Measurements from ENCODE around the gene NXF1.
A peak's percentile ranks its signal among the peaks of the same experiment; 100 is the strongest.
"Not testable (repeated sequence)": the region's sequence is repeated elsewhere in the genome, so short reads cannot be mapped to it uniquely, and the experiment has no call there.

Gene NXF1

GRCh38 chr11:62832336-62833234, 27.3 kb upstream of the NXF1 start, which contains the start of gene TEX54:
Gene TEX54, minus strand, starts transcription at chr11:62832841.
- DNase-seq (ENCODE audit: extremely low read depth in 1 of 2, low read depth in 1 of 2), result no peak

GRCh38 chr11:62831520-62832335, 26.5 kb upstream of the NXF1 start, which contains the start of gene STX5:
Gene STX5, minus strand, starts transcription at chr11:62832051. Its CDS starts 808 bp downstream, at chr11:62831243.
- peak; percentile 98 to 99 for DNase-seq (ENCODE audit: extremely low read depth in 1 of 2, low read depth in 1 of 2)

DNA sequence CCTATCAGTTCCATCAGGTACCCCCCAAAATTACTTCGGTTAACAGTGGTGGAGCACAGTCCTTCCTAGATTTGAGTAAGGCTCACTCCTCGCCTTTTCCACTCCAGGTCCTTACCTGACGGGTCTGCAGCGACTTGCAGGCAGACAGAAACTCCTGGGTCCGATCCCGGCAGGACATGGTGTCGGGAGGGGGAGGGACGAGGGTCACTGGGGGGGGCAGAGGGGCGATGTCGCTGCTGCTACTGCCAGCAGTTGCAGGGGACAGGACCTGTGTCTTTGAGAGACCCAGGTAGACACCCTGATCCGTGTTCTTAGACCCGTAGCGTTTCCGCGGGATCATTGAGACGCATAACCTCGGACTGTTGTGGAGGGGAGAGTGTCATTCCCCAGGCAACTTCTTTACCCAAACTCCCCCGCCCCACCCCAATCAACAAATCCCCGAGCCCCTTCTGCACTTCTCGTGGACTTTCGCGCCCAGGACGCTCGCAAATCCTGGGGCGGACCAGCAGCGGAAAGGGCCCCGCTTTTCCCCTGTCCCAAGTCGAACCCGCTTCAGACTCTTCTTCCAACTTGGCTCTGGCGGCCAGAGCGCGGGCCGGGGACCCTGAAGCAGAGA, 25.8 kb upstream of the NXF1 start:
- no peak for DNase-seq (ENCODE audit: extremely low read depth in 1 of 2, low read depth in 1 of 2)

DNA sequence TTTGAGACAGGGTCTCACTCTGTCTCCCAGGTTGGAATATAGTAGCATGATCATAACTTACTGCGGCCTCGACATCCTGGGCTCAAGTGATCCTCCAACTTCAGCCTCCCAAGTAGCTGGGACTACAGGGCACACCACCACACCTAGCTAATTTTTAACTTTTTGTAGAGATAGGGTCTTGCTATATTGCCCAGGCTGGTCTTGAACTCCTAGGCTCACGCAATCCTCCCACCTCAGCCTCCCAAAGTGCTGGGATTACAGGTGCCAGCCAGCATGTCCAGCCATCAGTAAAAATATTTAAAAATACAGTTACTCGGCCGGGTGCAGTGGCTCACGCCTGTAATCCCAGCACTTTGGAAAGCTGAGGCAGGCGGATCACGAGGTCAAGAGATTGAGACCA, 22.9 kb upstream of the NXF1 start:
- DNase-seq (ENCODE audit: extremely low read depth in 1 of 2, low read depth in 1 of 2), result not testable (repeated sequence)

- no peak for DNase-seq (ENCODE audit: extremely low read depth in 1 of 2, low read depth in 1 of 2)
Observed at GRCh38 chr11:62823677-62824076, 18.4 kb upstream of the NXF1 start.

DNA sequence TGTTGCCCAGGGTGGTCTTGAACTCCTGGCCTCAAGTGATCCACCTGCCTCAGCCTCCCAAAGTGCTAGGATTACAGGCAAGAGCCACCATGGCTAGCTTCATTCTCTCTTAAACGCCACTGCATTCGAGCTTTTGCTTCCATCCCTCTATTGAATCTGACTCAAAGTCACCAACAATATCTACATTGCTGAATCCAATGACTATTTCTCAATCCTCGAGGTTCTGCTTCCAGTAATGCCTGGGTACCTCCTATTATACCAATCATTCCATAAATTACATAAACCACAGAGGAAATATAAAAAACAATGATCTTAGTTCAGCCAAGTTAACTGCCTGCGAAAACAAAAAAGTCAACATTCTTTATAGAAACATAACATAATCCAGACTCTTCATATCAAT, 11.9 kb upstream of the NXF1 start:
- no peak for DNase-seq (ENCODE audit: extremely low read depth in 1 of 2, low read depth in 1 of 2)

GRCh38 chr11:62816557-62816956, 11.3 kb upstream of the NXF1 start:
- DNase-seq (ENCODE audit: extremely low read depth in 1 of 2, low read depth in 1 of 2), result no peak

GRCh38 chr11:62811659-62812058, 6.4 kb upstream of the NXF1 start:
- DNase-seq (ENCODE audit: extremely low read depth in 1 of 2, low read depth in 1 of 2), result no peak

DNA sequence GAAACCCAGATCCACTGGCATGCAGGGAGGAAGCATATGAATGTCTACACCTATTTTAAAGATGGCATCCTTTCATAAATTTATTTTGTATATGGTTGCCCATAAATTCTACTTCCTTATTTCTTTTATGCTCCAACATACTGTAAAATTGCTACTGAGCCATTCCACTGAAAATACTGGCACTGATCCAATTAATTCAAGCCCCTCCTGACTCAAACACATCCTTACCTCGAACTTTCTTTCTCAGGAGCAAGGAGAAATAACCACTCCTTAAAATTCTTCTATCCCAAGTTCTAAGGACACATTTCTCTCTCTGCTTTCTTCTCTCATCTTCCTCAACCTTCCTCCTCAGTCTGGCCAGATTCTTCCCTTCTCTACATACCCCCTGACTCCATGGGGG, 5.5 kb upstream of the NXF1 start:
- no peak for DNase-seq (ENCODE audit: extremely low read depth in 1 of 2, low read depth in 1 of 2)

- DNase-seq (ENCODE audit: extremely low read depth in 1 of 2, low read depth in 1 of 2), result no peak
Observed at GRCh38 chr11:62806611-62807121, 1.4 kb upstream of the NXF1 start.

- DNase-seq (ENCODE audit: extremely low read depth in 1 of 2, low read depth in 1 of 2), result no peak
Observed at GRCh38 chr11:62805961-62806441, 761 bp upstream of the NXF1 start.

DNA sequence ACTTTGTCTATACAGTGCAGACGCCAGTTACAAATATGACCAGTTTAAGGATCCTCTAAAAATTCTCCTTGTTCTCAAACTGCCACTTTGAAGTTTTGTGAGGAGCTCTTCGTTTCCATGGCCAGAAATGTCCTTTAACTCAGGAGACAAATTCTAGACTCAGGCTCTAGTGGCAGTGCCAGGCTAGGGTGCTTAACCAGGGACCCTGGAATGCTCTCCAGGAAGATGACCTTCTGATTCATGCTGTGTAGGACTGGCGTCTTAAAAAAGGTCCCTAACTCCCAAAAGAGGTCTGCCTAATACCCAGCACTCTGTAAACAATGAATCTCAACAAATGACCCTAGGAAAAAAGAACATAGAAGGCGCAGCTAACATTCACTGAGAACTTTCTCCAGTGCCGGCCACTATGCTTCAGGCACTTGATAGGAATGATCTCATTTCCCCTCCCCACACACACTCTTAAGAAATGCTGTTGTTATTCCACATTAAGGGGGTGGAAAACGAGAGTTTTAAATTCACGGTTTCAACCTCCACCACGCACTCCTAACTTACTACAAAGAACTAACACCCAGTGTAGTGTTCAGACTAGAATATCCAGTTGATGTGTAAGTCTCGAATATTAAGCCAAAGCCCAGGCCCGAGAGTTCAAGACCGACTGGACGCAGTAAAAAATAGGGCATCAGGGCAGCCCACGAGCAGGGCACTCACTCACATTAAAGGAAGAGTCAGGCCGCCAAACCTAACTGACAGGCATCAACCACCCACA, 747 bp downstream of the NXF1 start:
- no peak for DNase-seq (ENCODE audit: extremely low read depth in 1 of 2, low read depth in 1 of 2)

- no peak for DNase-seq (ENCODE audit: extremely low read depth in 1 of 2, low read depth in 1 of 2)
Observed at GRCh38 chr11:62801071-62801470, 4.2 kb downstream of the NXF1 start.

DNA sequence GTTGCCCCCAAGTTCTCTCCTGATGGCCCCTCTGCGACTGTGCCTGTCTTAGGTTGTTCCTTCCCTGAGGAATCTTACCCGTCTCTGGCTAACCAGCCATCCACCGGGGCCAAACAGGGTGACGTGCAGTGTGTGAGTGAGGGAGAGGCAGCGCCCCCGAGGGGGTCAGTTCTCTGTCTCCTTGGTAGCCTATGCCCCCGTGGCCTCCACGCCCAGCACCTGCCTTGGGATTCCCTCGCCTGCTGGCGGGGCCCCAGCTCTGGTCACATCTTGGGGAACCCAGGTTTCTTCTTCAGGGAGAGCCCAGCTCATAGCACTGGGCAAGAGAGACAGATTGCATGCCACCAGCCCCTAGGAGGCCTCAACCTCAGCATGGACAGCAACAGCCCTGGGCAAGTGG, 5.8 kb downstream of the NXF1 start:
- no peak for DNase-seq (ENCODE audit: extremely low read depth in 1 of 2, low read depth in 1 of 2)

DNA sequence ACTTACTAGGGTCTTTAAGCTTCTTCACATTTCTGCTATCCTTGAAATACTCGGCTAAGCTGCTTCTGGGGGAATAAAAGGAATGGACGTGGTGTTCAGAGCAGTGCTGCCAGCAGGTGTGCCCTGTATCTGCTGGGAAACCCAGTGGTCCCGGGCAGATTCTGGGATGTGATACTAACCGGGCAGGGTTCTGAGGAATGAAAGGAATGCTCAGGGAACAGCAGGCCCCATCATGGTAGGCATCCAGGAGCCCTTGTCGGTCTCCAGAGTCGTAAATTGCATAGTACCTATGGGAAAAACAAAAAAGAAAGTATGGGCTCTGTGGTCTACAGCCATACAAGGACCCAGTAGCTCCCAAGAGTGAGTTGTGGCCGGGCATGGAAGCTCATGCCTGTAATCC, 9.0 kb downstream of the NXF1 start:
- DNase-seq (ENCODE audit: extremely low read depth in 1 of 2, low read depth in 1 of 2), result no peak

DNA sequence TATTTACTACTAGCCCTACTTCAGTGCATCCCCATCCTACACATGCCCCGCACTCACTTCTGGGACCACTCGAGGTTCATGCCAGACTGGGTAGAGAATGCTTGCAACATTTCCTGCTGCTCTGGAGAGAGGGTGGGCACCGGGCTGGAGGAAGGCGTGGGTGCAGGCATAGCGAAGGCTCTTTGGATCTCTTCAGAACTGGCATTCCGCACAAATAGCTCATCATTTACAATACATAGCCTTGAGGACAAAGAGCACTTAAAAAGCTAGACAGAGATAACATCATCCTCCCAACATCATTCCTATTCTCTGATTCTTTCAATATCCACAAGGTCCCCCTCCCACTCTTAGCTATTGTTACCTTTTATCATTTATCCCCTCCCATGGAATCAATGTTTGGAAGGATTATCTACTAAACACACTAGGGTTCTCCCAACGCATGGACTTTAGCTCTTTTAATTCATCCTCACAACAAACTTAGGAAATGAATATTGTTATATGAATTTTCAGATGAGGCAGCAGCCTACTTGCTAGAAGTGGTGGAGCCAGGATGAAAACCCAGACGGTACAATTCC, 11.0 kb downstream of the NXF1 start:
- DNase-seq (ENCODE audit: extremely low read depth in 1 of 2, low read depth in 1 of 2), result no peak

GRCh38 chr11:62792202-62792575, 13.1 kb downstream of the NXF1 start:
- DNase-seq (ENCODE audit: extremely low read depth in 1 of 2, low read depth in 1 of 2), result no peak

- peak; percentile 84 to 86 for DNase-seq (ENCODE audit: extremely low read depth in 1 of 2, low read depth in 1 of 2)
Observed at GRCh38 chr11:62791501-62792201, 13.6 kb downstream of the NXF1 start, which contains the start of gene TMEM223. Gene TMEM223, minus strand, starts transcription at chr11:62792006. Its CDS starts 12 bp downstream, at chr11:62791994.

DNA sequence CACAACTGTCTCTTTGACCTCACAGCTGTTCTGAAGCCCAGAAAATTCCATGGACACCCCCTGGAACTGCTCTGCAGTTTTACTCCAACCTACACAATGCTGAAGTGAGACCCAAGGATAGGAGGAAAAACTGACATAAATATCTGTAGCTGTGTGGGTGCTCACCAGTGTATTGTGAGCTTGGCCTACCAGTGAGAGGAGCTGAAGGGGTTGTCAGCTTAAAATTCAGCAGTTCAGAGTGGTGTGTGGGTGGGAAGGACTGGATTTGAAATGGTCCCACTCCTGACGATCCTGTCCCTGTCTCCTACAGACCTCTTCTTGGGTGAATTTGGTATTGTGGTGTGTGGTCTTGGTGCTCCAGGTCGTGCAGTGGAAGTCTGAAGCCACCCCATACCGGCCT, 15.7 kb downstream of the NXF1 start:
- no peak for DNase-seq (ENCODE audit: extremely low read depth in 1 of 2, low read depth in 1 of 2)

Data from stimulated activated CD8-positive, alpha-beta memory T cell treated with anti-CD3 and anti-CD28 coated beads, Interleukin-7, amount 100 ng/mL, for 48 hours (primary cell).